Measurements from ENCODE around the gene EFEMP1. TPM values are rescaled to one million over a fixed set of nuclear protein-coding genes. Genes with fewer than 3 reads are reported as not detected.

Gene EFEMP1
- polyA plus RNA-seq, 3 donors from 2014 or later = not detected

DNA sequence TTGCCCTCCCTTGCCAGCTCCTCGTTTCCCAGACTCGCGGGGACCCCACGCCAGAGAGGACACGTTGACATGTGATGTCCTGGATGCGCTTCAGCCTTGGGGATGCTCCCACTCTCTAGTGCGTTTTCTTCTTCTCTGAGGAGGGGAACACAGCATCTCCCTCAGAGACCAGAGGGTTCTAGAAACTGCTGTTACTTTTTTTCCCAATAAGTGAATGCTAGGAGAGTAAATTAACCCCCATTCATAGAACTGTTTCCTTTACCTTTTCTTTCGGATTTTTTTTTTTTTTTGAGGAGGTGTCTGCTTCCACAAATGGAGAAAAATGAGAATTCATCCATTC is 370 bp upstream of the EFEMP1 start:
- peaks cover 4 to 9% (median 9%) of the 10 kb centered on the region in 3 donors for H3K27me3 Mint-ChIP-seq (ENCODE audit: low read depth in 3 of 3)
- peaks cover 3 to 15% (median 5%) of the 10 kb centered on the region in 6 donors for H3K9me3 Mint-ChIP-seq
- no peaks in the 10 kb centered on the region for H3K36me3 Mint-ChIP-seq
- no peak overlapping the region for H3K27ac Mint-ChIP-seq
- H3K4me1 Mint-ChIP-seq = no peaks in the 10 kb centered on the region
- no peak overlapping the region for H3K4me3 Mint-ChIP-seq
- DNase-seq = no peak

DNA sequence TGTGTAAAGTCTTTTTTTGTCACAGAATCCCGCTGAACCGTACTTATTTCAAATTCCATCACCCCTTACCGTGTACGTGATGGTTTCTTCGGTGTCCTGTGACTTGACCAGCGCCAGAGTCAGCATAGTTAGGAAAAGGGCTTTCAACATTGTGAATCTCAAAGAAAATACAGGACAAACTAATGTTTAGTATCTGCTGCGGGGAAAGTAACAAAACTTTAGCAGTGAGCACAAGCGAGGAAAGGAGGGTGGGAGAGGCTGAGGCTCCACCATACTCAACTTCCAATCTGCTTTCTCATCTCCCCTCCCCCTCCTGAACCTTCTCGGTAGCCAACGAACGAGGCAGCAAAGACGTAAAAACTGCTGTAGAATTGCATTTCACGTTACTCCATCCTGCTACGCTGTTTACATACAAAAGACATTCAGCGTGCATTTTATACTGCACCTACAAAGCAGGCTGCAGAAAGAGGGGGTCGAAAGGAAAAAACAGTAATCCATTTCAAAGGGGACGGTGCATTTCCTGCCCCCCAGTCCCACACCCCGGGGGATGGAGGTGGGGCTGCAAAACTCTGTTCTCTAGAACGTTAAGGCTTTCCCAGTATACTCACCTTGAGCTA is 1.2 kb downstream of the EFEMP1 start:
- Mint-ChIP-seq H3K9me3 (peaks cover 3 to 12% (median 5%) of the 10 kb centered on the region in 6 donors), H3K27ac (no peak overlapping the region), H3K4me1 (no peaks in the 10 kb centered on the region), H3K4me3 (no peak overlapping the region), H3K27me3 (ENCODE audit: low read depth in 3 of 3) (peaks cover 4 to 9% (median 9%) of the 10 kb centered on the region in 3 donors), H3K36me3 (no peaks in the 10 kb centered on the region)
- no peak for DNase-seq

DNA sequence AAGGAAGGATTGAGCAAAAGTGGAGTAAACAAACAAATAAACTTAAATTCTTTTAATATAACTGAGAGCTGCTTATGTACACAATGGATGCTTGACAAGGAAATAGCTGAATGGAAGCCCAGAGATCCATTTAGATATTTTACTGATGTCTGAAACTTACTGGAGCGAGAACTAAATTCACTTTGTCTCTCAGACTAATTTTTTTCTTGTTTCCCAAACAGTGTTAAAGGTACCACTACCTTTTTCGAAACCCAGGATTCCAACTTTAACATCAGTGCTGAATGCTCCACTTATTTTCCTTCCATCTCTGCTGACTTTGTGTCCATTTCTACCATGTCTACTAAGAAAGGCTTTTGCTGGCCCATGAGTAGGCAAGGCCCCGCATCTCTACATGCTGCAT is 4.0 kb downstream of the EFEMP1 start:
- H3K27ac Mint-ChIP-seq = no peak overlapping the region
- no peaks in the 10 kb centered on the region for H3K36me3 Mint-ChIP-seq
- H3K27me3 Mint-ChIP-seq (ENCODE audit: low read depth in 3 of 3) = peaks cover 4 to 11% (median 9%) of the 10 kb centered on the region in 3 donors
- no peak overlapping the region for H3K4me3 Mint-ChIP-seq
- no peaks in the 10 kb centered on the region for H3K4me1 Mint-ChIP-seq
- H3K9me3 Mint-ChIP-seq = peaks cover 0 to 12% (median 3%) of the 10 kb centered on the region in 6 donors
- no peak for DNase-seq

DNA sequence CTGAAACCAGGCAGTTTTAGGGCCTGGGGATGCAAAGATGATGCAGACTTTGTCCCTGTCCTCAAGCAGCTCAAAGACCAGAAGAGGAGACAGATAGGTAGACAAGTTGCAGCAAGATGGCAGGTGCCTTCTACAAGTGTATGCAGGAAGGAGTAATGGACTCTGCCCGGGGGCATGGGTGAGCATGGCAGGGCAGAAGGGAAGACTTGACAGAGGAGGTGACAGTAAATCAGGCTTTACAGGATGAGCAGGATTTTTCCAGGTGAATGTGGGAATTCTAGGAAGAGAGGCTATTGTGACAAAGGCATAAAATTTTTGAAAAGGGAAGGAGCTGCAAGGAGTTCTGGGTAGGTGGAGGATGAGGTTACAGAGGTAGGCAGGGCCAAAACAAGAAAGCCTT is 4.7 kb downstream of the EFEMP1 start:
- no peak overlapping the region for H3K27ac Mint-ChIP-seq
- H3K4me1 Mint-ChIP-seq = no peaks in the 10 kb centered on the region
- H3K9me3 Mint-ChIP-seq = peaks cover 0 to 12% (median 3%) of the 10 kb centered on the region in 6 donors
- no peaks in the 10 kb centered on the region for H3K36me3 Mint-ChIP-seq
- H3K4me3 Mint-ChIP-seq = no peak overlapping the region
- H3K27me3 Mint-ChIP-seq (ENCODE audit: low read depth in 3 of 3) = peaks cover 2 to 11% (median 4%) of the 10 kb centered on the region in 3 donors
- no peak for DNase-seq

DNA sequence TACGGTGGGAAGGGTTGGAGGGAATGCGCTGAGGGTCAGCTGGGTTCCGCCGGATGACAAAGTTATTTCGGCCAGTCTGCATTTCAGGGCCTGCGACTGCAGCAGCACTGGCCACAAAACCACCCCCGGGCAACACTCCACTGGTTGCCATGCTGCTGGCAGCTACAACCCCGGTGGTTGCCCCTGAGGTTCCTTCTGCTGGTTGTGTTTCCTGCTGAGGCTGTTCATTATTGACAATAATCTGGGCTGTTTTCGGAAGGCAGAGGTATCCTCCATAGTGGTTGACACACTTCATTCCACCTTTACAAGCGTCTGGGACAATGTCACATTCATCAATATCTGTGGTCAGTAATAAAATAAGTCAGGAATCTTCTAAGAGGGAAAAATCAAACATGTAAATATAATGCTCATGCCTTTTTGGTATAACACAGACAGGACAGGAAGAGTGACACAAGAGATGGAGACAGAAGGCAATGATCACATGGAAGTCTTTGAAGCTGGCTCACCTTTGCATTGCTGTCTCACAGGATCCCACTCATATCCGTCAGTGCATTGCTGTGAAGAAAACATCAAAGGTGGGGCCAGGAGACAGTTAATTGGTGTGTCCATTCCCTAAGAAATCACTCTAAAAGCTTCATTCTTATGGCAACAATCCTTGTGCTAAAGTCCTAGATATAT is 5.7 kb downstream of the EFEMP1 start:
- Mint-ChIP-seq H3K27me3 (ENCODE audit: low read depth in 3 of 3) (peaks cover 2 to 11% (median 4%) of the 10 kb centered on the region in 3 donors), H3K4me1 (no peaks in the 10 kb centered on the region), H3K36me3 (no peaks in the 10 kb centered on the region), H3K4me3 (no peak overlapping the region), H3K9me3 (peaks cover 0 to 8% (median 3%) of the 10 kb centered on the region in 6 donors), H3K27ac (no peak overlapping the region)
- DNase-seq = no peak

DNA sequence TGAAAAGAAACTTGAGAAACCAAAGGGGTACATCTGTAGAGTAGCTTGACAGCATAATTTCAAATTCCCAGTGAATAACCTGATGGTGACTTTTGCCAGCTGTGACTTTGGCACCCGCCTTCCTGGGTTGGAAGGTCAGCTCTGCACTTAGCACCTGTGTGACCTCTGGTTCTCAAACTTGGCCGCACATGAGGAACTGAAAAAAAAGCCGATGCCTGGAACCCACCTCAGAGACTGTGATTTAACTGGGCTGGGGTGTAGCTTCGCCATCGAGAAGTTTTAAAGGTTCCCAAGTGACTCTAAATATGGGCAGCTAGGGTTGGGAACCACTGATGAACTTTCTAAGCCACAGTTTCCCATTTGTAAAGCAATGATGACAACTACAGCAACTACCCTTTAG is 6.5 kb downstream of the EFEMP1 start:
- Mint-ChIP-seq H3K27ac (no peak overlapping the region), H3K4me3 (no peak overlapping the region), H3K36me3 (no peaks in the 10 kb centered on the region), H3K4me1 (no peaks in the 10 kb centered on the region), H3K9me3 (peaks cover 0 to 3% (median 0%) of the 10 kb centered on the region in 6 donors), H3K27me3 (ENCODE audit: low read depth in 3 of 3) (peaks cover 0 to 5% (median 2%) of the 10 kb centered on the region in 3 donors)
- DNase-seq = no peak

DNA sequence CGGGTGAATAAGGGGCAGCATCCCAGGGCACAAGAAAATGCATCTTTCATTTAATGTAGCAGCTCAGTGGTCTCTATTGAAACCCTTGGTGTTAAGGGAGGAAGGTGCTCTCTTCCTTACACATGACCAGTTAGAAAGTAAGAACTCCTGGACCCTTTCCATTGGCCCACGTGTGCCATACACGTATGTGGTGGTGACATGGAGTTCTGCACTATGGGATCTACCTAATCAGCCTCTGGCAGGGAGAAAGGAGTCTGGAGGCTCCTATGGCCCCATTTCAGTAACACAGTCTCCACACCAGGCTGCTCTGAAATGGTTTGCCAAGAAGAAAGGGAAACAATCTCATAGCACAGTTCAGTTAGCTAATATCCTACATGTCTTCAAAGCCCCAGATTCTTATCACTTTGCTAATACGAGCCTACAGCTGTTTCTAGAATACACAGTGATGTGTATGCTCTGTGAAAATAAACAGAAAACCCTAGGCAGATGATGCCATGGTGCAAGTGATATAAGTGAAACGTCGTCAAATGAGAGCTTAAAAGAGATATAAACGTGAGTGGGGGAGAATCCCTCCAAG is 7.0 kb downstream of the EFEMP1 start:
- Mint-ChIP-seq H3K4me1 (no peaks in the 10 kb centered on the region), H3K27ac (no peak overlapping the region), H3K27me3 (ENCODE audit: low read depth in 3 of 3) (peaks cover 0 to 5% (median 0%) of the 10 kb centered on the region in 3 donors), H3K36me3 (no peaks in the 10 kb centered on the region), H3K4me3 (no peak overlapping the region), H3K9me3 (peaks cover 0 to 2% (median 0%) of the 10 kb centered on the region in 6 donors)
- DNase-seq = no peak

DNA sequence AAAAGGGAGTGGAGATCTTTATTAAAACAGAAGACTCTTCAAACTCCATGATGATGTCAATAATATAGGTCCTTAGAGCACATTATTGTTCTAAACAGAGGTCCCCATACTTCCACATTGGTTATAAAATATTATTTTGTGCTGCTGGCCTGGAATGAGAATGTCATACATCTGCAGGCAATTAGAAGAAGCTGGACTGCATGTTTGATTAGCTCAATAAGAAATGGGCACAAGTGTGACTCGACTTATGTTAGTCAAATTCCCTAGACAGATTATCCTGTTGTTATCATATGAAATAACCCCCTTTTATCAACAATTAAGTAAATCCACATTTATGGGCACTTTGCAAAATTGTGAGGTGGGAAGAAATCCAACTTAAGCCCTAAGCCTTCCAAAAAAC is 8.8 kb downstream of the EFEMP1 start:
- no peak overlapping the region for H3K27ac Mint-ChIP-seq
- H3K4me3 Mint-ChIP-seq = no peak overlapping the region
- H3K36me3 Mint-ChIP-seq = no peaks in the 10 kb centered on the region
- H3K9me3 Mint-ChIP-seq = peaks cover 0 to 2% (median 0%) of the 10 kb centered on the region in 6 donors
- peaks cover 0 to 2% (median 0%) of the 10 kb centered on the region in 3 donors for H3K27me3 Mint-ChIP-seq (ENCODE audit: low read depth in 3 of 3)
- no peak for DNase-seq
- no peaks in the 10 kb centered on the region for H3K4me1 Mint-ChIP-seq

DNA sequence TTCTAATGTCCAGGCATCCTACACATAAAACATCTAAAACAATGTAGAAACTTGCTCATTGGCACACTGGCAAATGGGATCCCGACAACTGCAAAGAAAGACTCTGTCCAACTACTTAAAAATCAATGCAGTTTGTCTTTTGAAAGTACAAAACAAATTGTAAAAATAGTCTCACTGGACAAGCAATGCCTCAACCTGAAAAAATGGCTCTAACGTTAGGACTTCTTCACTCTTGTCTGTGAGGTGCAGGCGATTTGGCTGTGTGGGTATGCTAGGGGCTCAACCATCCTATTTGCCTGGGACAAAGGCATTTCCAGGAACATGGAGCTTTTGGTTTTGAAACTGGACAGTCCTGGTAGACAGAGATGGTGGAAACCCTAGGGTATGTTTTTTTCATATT is 10.7 kb downstream of the EFEMP1 start:
- H3K4me3 Mint-ChIP-seq = no peak overlapping the region
- no peak overlapping the region for H3K27ac Mint-ChIP-seq
- H3K9me3 Mint-ChIP-seq = peaks cover 0 to 5% (median 1%) of the 10 kb centered on the region in 6 donors
- peaks cover 0 to 4% (median 0%) of the 10 kb centered on the region in 3 donors for H3K27me3 Mint-ChIP-seq (ENCODE audit: low read depth in 3 of 3)
- no peak for DNase-seq
- H3K36me3 Mint-ChIP-seq = no peaks in the 10 kb centered on the region
- H3K4me1 Mint-ChIP-seq = no peaks in the 10 kb centered on the region

DNA sequence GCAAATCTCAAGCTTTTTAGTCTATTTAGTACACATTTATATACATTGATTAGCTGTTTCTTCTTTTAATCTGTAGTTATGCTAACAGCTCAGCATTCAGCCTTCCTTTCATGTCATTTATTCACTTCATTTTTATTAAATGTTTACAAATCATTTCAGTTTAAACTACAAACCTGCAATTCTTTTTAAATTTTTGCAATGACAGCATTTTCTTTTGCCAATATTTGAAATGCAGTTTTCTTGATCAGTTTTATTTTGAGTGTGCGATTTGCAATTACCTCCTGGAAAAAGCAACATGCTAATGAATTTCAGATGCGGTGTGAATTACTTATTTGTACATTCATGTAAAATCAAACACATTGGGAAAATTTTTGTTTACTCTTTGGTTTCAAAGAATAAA is 13.5 kb downstream of the EFEMP1 start:
- H3K4me1 Mint-ChIP-seq = no peaks in the 10 kb centered on the region
- no peak for DNase-seq
- H3K36me3 Mint-ChIP-seq = no peaks in the 10 kb centered on the region
- H3K27ac Mint-ChIP-seq = no peak overlapping the region
- H3K9me3 Mint-ChIP-seq = peaks cover 0 to 16% (median 3%) of the 10 kb centered on the region in 6 donors
- peaks cover 0 to 2% (median 2%) of the 10 kb centered on the region in 3 donors for H3K27me3 Mint-ChIP-seq (ENCODE audit: low read depth in 3 of 3)
- no peak overlapping the region for H3K4me3 Mint-ChIP-seq

DNA sequence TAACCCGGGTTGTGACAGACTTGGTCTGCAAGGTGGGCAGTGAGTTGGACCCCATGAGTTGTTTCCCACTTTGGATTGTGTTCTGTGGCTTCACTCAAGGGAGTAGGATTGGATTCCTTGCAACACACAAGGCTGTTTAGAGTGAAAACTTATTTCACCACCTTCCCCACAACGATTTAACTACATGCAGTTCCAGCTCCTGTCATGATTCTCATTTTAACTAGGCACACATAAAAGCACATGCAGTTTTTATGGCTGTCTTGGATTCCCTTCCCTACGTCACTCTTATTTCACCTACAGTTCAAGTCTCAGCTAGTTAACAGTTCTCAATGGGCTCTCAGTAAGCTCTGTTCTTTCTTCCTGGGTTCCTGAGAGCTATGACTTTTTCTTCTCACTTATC is 15.9 kb downstream of the EFEMP1 start:
- peaks cover 0 to 5% (median 2%) of the 10 kb centered on the region in 3 donors for H3K27me3 Mint-ChIP-seq (ENCODE audit: low read depth in 3 of 3)
- no peaks in the 10 kb centered on the region for H3K4me1 Mint-ChIP-seq
- H3K27ac Mint-ChIP-seq = no peak overlapping the region
- peaks cover 0 to 28% (median 5%) of the 10 kb centered on the region in 6 donors for H3K9me3 Mint-ChIP-seq
- H3K4me3 Mint-ChIP-seq = no peak overlapping the region
- no peak for DNase-seq
- H3K36me3 Mint-ChIP-seq = no peaks in the 10 kb centered on the region

DNA sequence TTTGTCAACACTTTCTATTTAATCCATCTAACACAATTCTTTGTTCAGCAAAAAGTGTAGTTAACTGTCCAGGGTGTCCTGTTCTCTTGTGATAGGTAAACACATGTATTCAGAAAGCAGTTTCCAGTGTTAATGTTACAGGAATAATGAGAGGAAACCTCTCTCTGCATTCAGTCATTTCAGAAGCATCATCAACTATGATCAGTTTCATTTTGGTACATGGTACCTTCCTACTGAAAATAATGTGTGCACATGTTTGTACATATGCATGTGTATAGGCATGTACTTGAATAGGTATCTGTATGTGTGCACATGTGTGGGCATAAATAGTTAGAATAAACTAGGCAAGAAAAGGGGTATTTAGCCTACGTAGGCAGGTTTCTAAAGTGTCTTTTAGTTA is 16.6 kb downstream of the EFEMP1 start:
- Mint-ChIP-seq H3K27ac (no peak overlapping the region), H3K4me3 (no peak overlapping the region), H3K27me3 (ENCODE audit: low read depth in 3 of 3) (peaks cover 0 to 5% (median 2%) of the 10 kb centered on the region in 3 donors), H3K4me1 (no peaks in the 10 kb centered on the region), H3K9me3 (peaks cover 0 to 28% (median 6%) of the 10 kb centered on the region in 6 donors), H3K36me3 (no peaks in the 10 kb centered on the region)
- DNase-seq = no peak

DNA sequence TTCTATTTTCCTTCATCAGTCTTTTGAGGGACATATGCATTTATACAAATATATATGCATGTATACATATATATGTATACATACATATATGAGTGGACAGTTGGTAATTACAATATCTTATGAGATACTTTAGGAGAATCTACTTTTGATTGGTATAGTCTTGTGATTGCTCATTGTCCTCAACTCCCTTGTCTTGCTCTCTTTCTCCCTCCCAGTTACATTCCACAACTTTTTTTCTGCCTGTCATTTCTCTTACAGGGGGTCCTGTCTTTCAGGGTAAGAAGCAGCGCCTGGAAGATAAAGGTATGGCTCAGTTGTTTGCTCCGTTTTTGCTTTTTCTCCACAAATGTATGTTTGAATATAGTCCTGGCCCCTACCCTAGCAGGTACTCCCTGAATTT is 19.9 kb downstream of the EFEMP1 start:
- Mint-ChIP-seq H3K27ac (no peak overlapping the region), H3K9me3 (peaks cover 0 to 28% (median 5%) of the 10 kb centered on the region in 6 donors), H3K27me3 (ENCODE audit: low read depth in 3 of 3) (peaks cover 0 to 6% (median 0%) of the 10 kb centered on the region in 3 donors), H3K4me3 (no peak overlapping the region), H3K4me1 (no peaks in the 10 kb centered on the region), H3K36me3 (no peaks in the 10 kb centered on the region)
- DNase-seq = no peak

DNA sequence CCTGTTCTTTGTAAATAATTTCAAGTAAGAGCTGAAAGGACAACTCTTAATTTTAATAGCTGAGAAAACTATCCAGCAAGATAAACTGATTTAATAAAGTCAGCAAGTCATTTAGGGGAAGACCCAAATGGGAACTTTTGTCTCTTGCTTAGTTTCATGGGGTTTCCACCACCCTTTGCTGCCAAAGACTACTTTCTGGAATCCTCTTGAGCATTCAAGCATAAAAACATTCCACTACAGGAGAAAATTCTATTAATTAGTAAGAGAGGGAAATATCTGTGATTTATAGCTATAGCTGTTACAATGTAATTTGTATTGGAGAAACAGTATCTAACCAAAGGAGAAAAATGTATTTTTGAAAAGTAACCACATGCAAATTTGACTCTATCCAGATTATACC is 20.6 kb downstream of the EFEMP1 start:
- no peak overlapping the region for H3K27ac Mint-ChIP-seq
- peaks cover 0 to 6% (median 0%) of the 10 kb centered on the region in 3 donors for H3K27me3 Mint-ChIP-seq (ENCODE audit: low read depth in 3 of 3)
- no peaks in the 10 kb centered on the region for H3K36me3 Mint-ChIP-seq
- no peak for DNase-seq
- no peak overlapping the region for H3K4me3 Mint-ChIP-seq
- H3K9me3 Mint-ChIP-seq = peaks cover 0 to 24% (median 5%) of the 10 kb centered on the region in 6 donors
- H3K4me1 Mint-ChIP-seq = no peaks in the 10 kb centered on the region
